HepG2 (cell line): ENCODE data around the gene AMIGO1. TPM values are rescaled to one million over a fixed set of nuclear protein-coding genes. Genes with fewer than 3 reads are reported as not detected.

ENCODE experiments used
- BORCS8-MEF2B ChIP-seq: sonication (generic); formaldehyde crosslinking; IDR thresholded peaks from 2 replicates; pipeline ENCODE4 v1.8.0; 2022; ENCODE audit warnings: mild to moderate bottlenecking, missing genetic modification reagents
- DDIT3 ChIP-seq: sonication (generic); formaldehyde crosslinking; IDR thresholded peaks from 2 replicates; pipeline ENCODE4 v1.4.0; 2020; ENCODE audit warnings: mild to moderate bottlenecking, missing genetic modification reagents
- DNMT1 ChIP-seq: sonication (generic); formaldehyde crosslinking; IDR thresholded peaks from 2 replicates; pipeline ENCODE4 v1.5.1; 2020; ENCODE audit warnings: mild to moderate bottlenecking, missing genetic modification reagents
- ESRRA ChIP-seq: sonication (generic); formaldehyde crosslinking; IDR thresholded peaks from 2 replicates; pipeline ENCODE4 v1.5.1; 2020; ENCODE audit warnings: mild to moderate bottlenecking, low read depth, missing genetic modification reagents
- IKZF5 ChIP-seq: IDR thresholded peaks from 2 replicates; pipeline ENCODE4 v1.6.1; 2018; ENCODE audit warnings: missing genetic modification reagents, mild to moderate bottlenecking, missing compliant biosample characterization
- NKX3-1 ChIP-seq: sonication (generic); formaldehyde crosslinking; IDR thresholded peaks from 2 replicates; pipeline ENCODE4 v1.5.0; 2020; ENCODE audit warnings: missing genetic modification reagents
- RBM39 ChIP-seq: fragments of 200-400 bp; formaldehyde crosslinking; IDR thresholded peaks from one replicate; pipeline ENCODE4 v1.6.1; 2018; ENCODE audit warnings: antibody characterized with exemption, mild to moderate bottlenecking, low read depth, low read length; ENCODE audit not compliant: poor library complexity, severe bottlenecking
- SAP130 ChIP-seq: IDR thresholded peaks from 2 replicates; pipeline ENCODE4 v1.6.1; 2016; ENCODE audit warnings: low read depth
- SCMH1 ChIP-seq: sonication (generic); formaldehyde crosslinking; IDR thresholded peaks from 2 replicates; pipeline ENCODE4 v1.9.0; 2021; ENCODE audit warnings: missing genetic modification reagents, mild to moderate bottlenecking, borderline replicate concordance
- ZBTB3 ChIP-seq: sonication (generic); formaldehyde crosslinking; IDR thresholded peaks from 2 replicates; pipeline ENCODE4 v1.4.0; 2020; ENCODE audit warnings: low read depth, mild to moderate bottlenecking, moderate library complexity, missing genetic modification reagents, borderline replicate concordance
- ZBTB7B ChIP-seq: sonication (generic); formaldehyde crosslinking; IDR thresholded peaks from 2 replicates; pipeline ENCODE4 v1.4.0; 2020; ENCODE audit warnings: missing genetic modification reagents
- ZBTB8A ChIP-seq: sonication (generic); formaldehyde crosslinking; IDR thresholded peaks from 2 replicates; pipeline ENCODE4 v1.4.0; 2020; ENCODE audit warnings: mild to moderate bottlenecking, low read depth, missing genetic modification reagents, borderline replicate concordance
- ZC3H13 ChIP-seq: sonication (generic); formaldehyde crosslinking; IDR thresholded peaks from 2 replicates; pipeline ENCODE4 v1.8.1; 2023; ENCODE audit warnings: mild to moderate bottlenecking, missing genetic modification reagents, moderate library complexity
- ZFP36L2 ChIP-seq: sonication (generic); formaldehyde crosslinking; IDR thresholded peaks from 2 replicates; pipeline ENCODE4 v1.4.0; 2020; ENCODE audit warnings: missing genetic modification reagents
- ZNF747 ChIP-seq: sonication (generic); formaldehyde crosslinking; IDR thresholded peaks from 2 replicates; pipeline ENCODE4 v1.8.1; 2023; ENCODE audit warnings: missing genetic modification reagents, mild to moderate bottlenecking, borderline replicate concordance
- ZNF776 ChIP-seq: sonication (generic); formaldehyde crosslinking; IDR thresholded peaks from 2 replicates; pipeline ENCODE4 v1.4.0; 2020; ENCODE audit warnings: mild to moderate bottlenecking, missing genetic modification reagents
- ZNF788 ChIP-seq: sonication (generic); formaldehyde crosslinking; IDR thresholded peaks from 2 replicates; pipeline ENCODE4 v1.5.0; 2020; ENCODE audit warnings: mild to moderate bottlenecking, missing genetic modification reagents, borderline replicate concordance
- ZNF879 ChIP-seq: sonication (generic); formaldehyde crosslinking; IDR thresholded peaks from 2 replicates; pipeline ENCODE4 v1.8.1; 2023; ENCODE audit warnings: missing genetic modification reagents
- polyA plus RNA-seq, 8 experiments: library from polyadenylated mRNA; depleted of rRNA in 3 of 8; stranded (reverse) in 7 of 8; unstranded in 1 of 8; fragments of >200 nt; fragmentation: Illumina TruSeq in 4 of 8; extraction: Trizol in 4 of 8; gene quantifications; 2 replicates each; pipeline versions ENCODE4 v1.2.1 to v1.2.3, GENCODE V29; 2011 to 2016; ENCODE audit warnings: low read depth in 4 of 8, missing spikeins in 1 of 8, mixed read lengths in 1 of 8; ENCODE audit not compliant: insufficient read depth in 1 of 8
- total RNA-seq, 5 experiments: library from RNA; depleted of rRNA; stranded (reverse); fragments of >200 nt; fragmentation: Illumina TruSeq; extraction: Trizol; gene quantifications; 2 replicates each; pipeline ENCODE4 v1.2.3, GENCODE V29; 2016; ENCODE audit warnings: low read depth in 1 of 5
- TF ChIP-seq, protein P1 (sequence below): sonication (generic); formaldehyde crosslinking; conservative IDR thresholded peaks from 2 replicates; pipeline ENCODE4 v1.8.0; 2022; ENCODE audit warnings: low read depth, missing genetic modification reagents

AMIGO1 gene
- total and polyA plus RNA-seq, 2 of the 13 experiments (the other 11 are each of a cell fraction or from before 2014, with no cell fraction given), result 0.40 to 1.3 TPM

- TF ChIP-seq ZBTB8A, result 0 out of 2 replicates have a peak, but pooled peaks have one; percentile 26
- TF ChIP-seq ZBTB3 (CRISPR knock-in tag), result 0 out of 2 replicates have a peak, but pooled peaks have one; percentile 56
- TF ChIP-seq ZNF776 (CRISPR knock-in tag), result peak; percentile 35; the same call in 1 of the 2 replicates
- peak; percentile 88 for TF ChIP-seq ZBTB7B (CRISPR knock-in tag)
- no peak for TF ChIP-seq ZFP36L2 (CRISPR knock-in tag)
- peak; percentile 44; the same call in 1 of the 2 replicates for TF ChIP-seq ZNF788
- TF ChIP-seq ZNF747, result no peak
- TF ChIP-seq RBM39, result peak; percentile 34
- TF ChIP-seq, protein P1, sequence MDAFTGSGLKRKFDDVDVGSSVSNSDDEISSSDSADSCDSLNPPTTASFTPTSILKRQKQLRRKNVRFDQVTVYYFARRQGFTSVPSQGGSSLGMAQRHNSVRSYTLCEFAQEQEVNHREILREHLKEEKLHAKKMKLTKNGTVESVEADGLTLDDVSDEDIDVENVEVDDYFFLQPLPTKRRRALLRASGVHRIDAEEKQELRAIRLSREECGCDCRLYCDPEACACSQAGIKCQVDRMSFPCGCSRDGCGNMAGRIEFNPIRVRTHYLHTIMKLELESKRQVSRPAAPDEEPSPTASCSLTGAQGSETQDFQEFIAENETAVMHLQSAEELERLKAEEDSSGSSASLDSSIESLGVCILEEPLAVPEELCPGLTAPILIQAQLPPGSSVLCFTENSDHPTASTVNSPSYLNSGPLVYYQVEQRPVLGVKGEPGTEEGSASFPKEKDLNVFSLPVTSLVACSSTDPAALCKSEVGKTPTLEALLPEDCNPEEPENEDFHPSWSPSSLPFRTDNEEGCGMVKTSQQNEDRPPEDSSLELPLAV (CRISPR knock-in tag), result no peak
- TF ChIP-seq ZC3H13 (CRISPR knock-in tag), result 0 out of 2 replicates have a peak, but pooled peaks have one; percentile 63
- TF ChIP-seq SCMH1 (CRISPR knock-in tag), result no peak
- TF ChIP-seq IKZF5 (CRISPR knock-in tag), result peak; percentile 81; the same call in 1 of the 2 replicates
- peak; percentile 69 for TF ChIP-seq SAP130 (CRISPR knock-in tag)
- TF ChIP-seq NKX3-1 (CRISPR knock-in tag), result 0 out of 2 replicates have a peak, but pooled peaks have one; percentile 20
- peak; percentile 71; the same call in 1 of the 2 replicates for TF ChIP-seq DNMT1
- TF ChIP-seq BORCS8-MEF2B (CRISPR knock-in tag), result peak; percentile 57; the same call in 1 of the 2 replicates
- TF ChIP-seq ZNF879 (CRISPR knock-in tag), result no peak; the same call in 1 of the 2 replicates
- TF ChIP-seq DDIT3, result no peak
- TF ChIP-seq ESRRA, result no peak
These were observed 25.6 kb downstream of the AMIGO1 start, which contains the start of gene ATXN7L2 (continued) for GRCh38 chr1:109483672-109484518.
